GM19238 (cell line): Measurements from ENCODE around the gene OR2K2.
"Not testable (repeated sequence)": the region's sequence is repeated elsewhere in the genome, so short reads cannot be mapped to it uniquely, and the experiment has no call there.

Experiments
- DNase-seq: peaks from one replicate; pipeline ENCODE4 v3.0.0; 2011; ENCODE audit warnings: low spot score; ENCODE audit not compliant: insufficient read length

Gene OR2K2, protein sequence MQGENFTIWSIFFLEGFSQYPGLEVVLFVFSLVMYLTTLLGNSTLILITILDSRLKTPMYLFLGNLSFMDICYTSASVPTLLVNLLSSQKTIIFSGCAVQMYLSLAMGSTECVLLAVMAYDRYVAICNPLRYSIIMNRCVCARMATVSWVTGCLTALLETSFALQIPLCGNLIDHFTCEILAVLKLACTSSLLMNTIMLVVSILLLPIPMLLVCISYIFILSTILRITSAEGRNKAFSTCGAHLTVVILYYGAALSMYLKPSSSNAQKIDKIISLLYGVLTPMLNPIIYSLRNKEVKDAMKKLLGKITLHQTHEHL

DNA sequence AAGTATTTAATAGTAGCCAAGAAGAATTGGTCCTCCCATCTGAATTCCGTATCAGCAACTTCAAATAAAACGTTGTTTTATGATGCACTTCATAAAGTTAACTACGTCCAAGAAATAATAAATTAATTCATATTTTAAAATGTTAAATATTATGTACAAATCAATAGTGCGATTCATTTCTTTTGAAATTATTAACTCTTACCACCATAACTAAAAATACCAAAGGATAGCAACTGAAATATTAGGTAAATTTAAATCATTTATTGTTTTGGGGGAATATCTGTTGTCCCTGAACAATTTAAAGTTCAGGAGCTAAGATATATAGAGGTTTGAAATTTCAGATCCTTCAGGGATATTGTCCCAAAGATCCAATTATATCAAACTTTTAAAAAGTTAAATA lies at the start of gene OR2K2:
Gene OR2K2, minus strand, starts transcription at position 101 of the 400 bp plus-strand sequence. CDS start 1,791 bp downstream, outside the sequence.
- DNase-seq: no peak

DNA sequence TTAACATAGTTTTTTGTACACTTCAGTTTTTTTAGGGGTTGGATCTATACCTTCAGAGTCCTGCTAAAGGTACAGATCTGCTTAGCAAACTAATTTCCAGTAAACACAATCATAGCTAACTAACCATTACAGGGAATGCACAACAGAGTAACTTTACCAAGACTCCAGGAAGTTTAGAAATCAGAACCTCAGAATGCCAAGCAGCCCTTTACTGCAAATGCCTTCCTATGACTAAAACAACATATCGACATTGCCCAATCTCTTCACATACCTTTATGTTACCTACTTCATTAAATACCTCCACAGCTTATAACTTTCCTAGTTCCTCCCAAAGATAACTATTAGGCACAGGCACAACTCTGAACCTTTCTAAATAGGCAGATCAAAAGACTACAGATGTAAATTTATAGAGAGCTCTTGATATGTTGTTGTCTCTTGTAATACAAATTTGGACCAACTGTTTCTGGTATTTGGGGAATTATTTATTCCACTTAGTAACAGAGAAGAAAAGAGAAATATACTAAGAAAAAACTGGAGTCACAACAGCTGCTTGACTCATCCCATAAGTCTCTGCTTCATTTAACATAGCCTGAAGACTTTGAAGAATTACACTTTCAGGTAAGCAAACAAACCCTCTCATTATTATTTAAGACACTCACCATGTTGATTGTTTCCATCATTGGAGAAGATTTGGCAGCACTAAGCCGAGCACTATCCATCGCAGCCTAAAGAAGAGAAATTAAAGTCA lies 46.0 kb upstream of the OR2K2 start:
- no peak for DNase-seq

DNA sequence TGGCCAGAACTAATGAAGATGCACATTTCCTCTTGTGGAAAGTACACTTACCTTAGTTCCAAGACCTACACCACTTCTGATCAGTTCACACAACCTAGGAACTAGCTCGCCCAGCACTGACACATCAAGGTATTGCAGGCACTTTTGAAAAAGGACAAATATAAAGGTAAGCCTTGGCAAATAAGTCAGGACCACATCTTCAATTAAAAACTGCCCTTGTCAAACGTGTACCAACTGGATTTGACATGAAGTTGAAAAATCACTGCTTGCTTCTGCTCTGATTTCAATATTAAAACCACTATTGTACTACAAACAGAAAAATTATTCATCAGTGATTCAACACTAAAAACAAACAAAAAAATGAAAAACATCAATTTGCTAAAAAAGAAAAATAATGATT lies 45.0 kb upstream of the OR2K2 start:
- no peak for DNase-seq

DNA sequence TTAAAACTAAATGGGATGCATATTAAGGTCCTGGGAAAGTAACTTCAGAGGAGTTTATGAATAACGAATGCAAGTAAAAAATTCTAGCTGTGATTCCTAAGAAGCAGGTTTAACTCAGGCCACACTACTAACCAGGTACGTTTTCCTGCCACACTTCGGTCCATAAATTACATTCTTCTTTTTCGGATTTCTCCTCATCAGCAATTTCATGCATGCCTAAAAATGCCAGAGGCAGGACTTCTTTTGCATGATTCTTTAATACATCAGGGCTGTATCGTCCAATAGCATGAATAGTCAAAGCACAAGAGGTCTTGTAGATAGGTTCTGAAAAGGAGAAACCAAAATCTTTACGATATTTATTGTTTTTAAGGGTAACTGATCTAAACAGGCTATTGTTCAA lies 42.3 kb upstream of the OR2K2 start:
- no peak for DNase-seq

GRCh38 chr9:111366978-111367377 lies 37.0 kb upstream of the OR2K2 start:
- DNase-seq: no peak

- DNase-seq: no peak
These were observed 32.5 kb upstream of the OR2K2 start for GRCh38 chr9:111362526-111362925.

GRCh38 chr9:111360881-111361280 lies 30.9 kb upstream of the OR2K2 start:
- no peak for DNase-seq

GRCh38 chr9:111356481-111357244 lies 26.6 kb upstream of the OR2K2 start:
- DNase-seq: no peak

- DNase-seq: no peak
These were observed 22.5 kb upstream of the OR2K2 start for GRCh38 chr9:111352545-111352944.

- DNase-seq: no peak
These were observed 20.5 kb upstream of the OR2K2 start for GRCh38 chr9:111350556-111350955.

DNA sequence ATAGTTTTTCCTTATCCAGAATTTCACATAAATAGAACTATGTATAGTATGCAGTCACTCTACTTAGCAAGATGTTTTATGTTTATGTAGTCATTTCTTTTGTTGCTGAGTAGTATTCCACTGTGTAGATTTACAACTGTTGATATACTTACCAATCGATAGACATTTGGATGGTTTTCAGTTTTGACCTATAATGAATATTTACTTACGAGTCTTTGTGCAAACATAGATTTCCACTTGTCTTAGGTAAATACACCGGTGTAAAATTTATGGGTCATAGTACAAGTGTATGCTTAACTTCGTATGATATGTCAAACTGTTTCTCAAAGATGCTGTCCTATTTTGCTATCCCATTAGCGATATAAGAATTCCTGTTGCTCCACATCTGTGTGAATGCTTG lies 19.7 kb upstream of the OR2K2 start:
- DNase-seq: no peak

DNA sequence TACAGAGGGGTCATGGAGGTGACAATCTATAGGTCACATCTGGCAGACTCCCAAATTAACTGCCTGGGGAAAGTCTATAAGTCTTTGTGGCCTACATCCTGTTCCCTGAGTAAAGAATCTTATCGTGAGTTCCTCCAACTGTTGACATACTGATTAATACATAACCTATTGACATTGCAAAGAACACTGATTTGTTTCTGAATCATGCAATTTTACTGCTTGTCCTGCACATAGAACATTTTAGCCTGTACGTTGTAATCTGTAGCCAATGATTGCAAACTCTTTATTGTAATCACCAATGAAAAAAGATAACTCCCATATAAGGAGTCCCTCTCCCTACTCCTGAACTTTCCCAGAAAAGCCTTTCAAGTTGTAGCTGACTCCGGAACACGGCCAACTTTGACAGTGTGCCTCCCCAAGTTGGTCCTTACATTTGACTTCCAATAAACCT lies 18.8 kb upstream of the OR2K2 start:
- DNase-seq: no peak

GRCh38 chr9:111334318-111334863 lies 4.4 kb upstream of the OR2K2 start:
- not testable (repeated sequence) for DNase-seq

DNA sequence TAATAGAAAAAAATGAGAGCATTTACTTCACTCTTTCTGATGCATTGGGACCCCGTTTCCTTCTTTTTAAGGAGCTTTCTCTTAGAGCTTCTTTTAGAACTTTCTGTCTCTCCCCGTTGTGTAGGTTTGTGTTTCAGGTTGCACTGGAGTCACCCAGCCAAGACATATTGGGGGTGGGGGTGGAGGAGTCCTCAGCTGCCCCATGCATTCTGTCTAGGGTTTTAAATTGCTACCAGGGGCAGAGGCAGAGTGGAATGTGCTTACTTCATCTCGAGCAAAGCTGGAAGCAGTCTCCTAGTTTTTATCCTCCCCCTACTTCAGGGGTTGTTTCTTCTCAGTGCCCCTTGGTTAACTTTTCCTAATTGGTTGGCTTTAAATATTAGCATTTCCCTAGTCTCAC lies 9.4 kb downstream of the OR2K2 start:
- no peak for DNase-seq

- DNase-seq: no peak
These were observed 13.2 kb downstream of the OR2K2 start for GRCh38 chr9:111316796-111317195.

GRCh38 chr9:111305914-111306313 lies 24.1 kb downstream of the OR2K2 start:
- no peak for DNase-seq

DNA sequence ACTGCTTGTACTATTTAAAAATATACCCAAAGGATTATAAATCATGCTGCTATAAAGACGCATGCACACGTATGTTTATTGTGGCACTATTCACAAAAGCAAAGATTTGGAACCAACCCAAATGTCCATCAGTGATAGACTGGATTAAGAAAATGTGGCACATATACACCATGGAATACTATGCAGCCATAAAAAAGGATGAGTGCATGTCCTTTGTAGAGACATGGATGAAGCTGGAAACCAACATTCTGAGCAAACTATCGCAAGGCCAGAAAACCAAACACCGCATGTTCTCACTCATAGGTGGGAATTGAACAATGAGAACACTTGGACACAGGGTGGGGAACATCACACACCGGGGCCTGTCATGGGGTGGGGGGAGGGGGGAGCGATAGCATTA lies 26.0 kb downstream of the OR2K2 start:
- not testable (repeated sequence) for DNase-seq

DNA sequence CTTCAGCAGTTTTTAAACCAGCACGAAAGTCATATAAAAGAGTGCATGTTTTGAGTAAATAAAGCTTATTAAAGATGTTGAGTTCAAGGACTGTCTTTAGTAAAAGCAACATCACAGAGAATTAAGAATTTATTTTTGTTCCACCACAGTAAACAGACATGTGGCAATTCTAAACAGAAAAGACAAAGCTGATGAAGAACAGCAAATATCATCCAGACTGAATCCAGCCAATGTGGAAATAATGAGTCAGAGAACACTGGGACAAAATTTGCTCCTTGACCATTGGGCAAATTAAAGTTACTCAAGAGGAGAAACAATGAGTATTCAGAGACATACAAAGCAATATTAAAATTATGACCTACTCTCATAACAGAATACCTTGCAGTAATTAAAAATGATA lies 28.8 kb downstream of the OR2K2 start:
- no peak for DNase-seq

- no peak for DNase-seq
These were observed 29.8 kb downstream of the OR2K2 start for GRCh38 chr9:111300140-111300735.

DNA sequence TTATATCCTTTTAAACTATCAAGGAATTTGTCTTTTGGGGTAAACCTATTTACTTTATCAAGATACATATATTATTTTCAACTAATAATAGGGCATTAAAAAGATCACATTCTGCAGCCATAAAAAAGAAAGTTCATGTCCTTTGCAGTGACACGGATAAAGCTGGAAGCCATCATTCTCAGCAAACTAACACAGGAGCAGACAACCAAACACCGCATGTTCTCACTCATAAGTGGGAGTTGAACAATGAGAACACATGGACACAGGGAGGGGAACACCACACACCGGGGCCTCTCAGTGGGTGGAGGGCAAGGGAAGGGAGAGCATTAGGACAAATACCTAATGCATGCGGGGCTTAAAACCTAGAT lies 30.4 kb downstream of the OR2K2 start:
- DNase-seq: not testable (repeated sequence)
